Glutamatergic neuron (in vitro differentiated cells): ENCODE results near the gene ECM2. TPM values are rescaled to one million over a fixed set of nuclear protein-coding genes. Genes with fewer than 3 reads are reported as not detected.
A peak's percentile ranks its signal among the peaks of the same experiment; 100 is the strongest.

ENCODE experiments used
- DNase-seq: peaks from one replicate; pipeline ENCODE4 v3.0.0; 2022
- H3K27ac Mint-ChIP-seq: one replicate; pipeline ENCODE4 v1.8.0; 2020; ENCODE audit warnings: mild to moderate bottlenecking, mixed read lengths, inconsistent platforms; ENCODE audit not compliant: unreplicated experiment
- H3K27me3 Mint-ChIP-seq: one replicate; pipeline ENCODE4 v1.8.0; 2020; ENCODE audit warnings: mild to moderate bottlenecking, moderate library complexity, mixed read lengths, inconsistent platforms; ENCODE audit not compliant: unreplicated experiment
- H3K36me3 Mint-ChIP-seq: one replicate; pipeline ENCODE4 v1.8.0; 2020; ENCODE audit warnings: mild to moderate bottlenecking, mixed read lengths, inconsistent platforms; ENCODE audit not compliant: unreplicated experiment
- H3K4me1 Mint-ChIP-seq: one replicate; pipeline ENCODE4 v1.8.0; 2020; ENCODE audit warnings: mild to moderate bottlenecking, low read depth, mixed read lengths, inconsistent platforms; ENCODE audit not compliant: unreplicated experiment
- H3K4me3 Mint-ChIP-seq: one replicate; pipeline ENCODE4 v1.8.0; 2020; ENCODE audit warnings: mild to moderate bottlenecking, mixed read lengths, inconsistent platforms; ENCODE audit not compliant: unreplicated experiment
- H3K9me3 Mint-ChIP-seq: one replicate; pipeline ENCODE4 v1.8.0; 2020; ENCODE audit warnings: mild to moderate bottlenecking, moderate library complexity, mixed read lengths, inconsistent platforms; ENCODE audit not compliant: unreplicated experiment
- total RNA-seq: library from RNA; stranded (reverse); fragmentation: NEBNext Ultra II Directional; extraction: Animal tissue kit (Norgen Biotek cat#: 25700); gene quantifications from one replicate; pipeline ENCODE4 v1.2.1, GENCODE V29; 2021; ENCODE audit not compliant: unreplicated experiment
- TF ChIP-seq, protein P1 (sequence below): fragments of 200-600 bp; sonication (generic); IDR thresholded peaks from one replicate; pipeline ENCODE4 v1.5.0; 2021; ENCODE audit not compliant: partially characterized antibody, unreplicated experiment

ECM2 gene
- total RNA-seq, 1 donor from 2014 or later, result 0.20 TPM

DNA sequence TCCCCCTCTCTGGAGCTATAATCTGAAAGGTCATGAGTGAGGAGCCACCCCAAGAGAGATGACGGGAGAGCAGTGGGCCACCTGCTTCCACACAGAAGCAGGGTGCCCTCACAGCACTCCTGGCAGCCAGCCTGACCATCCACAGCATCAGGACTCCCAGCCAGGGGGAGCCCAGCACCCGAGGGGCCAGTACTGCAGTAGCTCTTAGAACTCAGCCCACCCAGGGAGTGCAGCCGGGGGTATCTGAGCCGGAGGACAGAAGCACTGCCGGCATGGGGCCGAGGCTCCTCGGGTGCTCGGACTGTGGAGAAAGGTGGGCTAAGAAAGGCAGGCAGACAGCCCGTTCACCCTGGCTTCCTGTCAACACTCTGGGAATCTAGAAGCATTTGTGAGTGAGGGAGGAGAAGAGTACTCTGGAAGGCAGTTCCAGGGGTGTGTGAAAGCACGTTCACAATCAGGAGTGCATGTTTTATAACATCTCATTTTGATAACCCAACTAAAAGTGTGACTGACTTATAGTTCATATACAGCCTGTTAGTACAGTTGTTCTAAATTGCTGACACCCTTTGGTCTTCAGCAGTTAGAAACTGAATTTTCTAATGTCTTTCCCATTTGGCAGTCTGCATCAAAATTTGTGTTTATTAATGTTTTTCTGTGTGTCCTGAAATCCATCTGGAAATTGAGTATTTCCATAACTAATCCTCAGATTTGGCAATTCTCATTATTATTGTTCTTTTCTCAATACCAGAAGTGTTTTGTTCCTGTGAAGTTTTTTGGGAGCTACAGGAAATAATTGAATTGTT is 27.6 kb downstream of the ECM2 start:
- no peaks in the 10 kb centered on the region for H3K36me3 Mint-ChIP-seq
- peaks cover 4% of the 10 kb centered on the region for H3K27me3 Mint-ChIP-seq
- no peak overlapping the region for H3K4me3 Mint-ChIP-seq
- peaks cover 25% of the 10 kb centered on the region for H3K4me1 Mint-ChIP-seq
- peak; percentile 24 for DNase-seq
- peaks cover 3% of the 10 kb centered on the region for H3K9me3 Mint-ChIP-seq
- TF ChIP-seq, protein P1, sequence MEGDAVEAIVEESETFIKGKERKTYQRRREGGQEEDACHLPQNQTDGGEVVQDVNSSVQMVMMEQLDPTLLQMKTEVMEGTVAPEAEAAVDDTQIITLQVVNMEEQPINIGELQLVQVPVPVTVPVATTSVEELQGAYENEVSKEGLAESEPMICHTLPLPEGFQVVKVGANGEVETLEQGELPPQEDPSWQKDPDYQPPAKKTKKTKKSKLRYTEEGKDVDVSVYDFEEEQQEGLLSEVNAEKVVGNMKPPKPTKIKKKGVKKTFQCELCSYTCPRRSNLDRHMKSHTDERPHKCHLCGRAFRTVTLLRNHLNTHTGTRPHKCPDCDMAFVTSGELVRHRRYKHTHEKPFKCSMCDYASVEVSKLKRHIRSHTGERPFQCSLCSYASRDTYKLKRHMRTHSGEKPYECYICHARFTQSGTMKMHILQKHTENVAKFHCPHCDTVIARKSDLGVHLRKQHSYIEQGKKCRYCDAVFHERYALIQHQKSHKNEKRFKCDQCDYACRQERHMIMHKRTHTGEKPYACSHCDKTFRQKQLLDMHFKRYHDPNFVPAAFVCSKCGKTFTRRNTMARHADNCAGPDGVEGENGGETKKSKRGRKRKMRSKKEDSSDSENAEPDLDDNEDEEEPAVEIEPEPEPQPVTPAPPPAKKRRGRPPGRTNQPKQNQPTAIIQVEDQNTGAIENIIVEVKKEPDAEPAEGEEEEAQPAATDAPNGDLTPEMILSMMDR, result no peak
- no peak overlapping the region for H3K27ac Mint-ChIP-seq

DNA sequence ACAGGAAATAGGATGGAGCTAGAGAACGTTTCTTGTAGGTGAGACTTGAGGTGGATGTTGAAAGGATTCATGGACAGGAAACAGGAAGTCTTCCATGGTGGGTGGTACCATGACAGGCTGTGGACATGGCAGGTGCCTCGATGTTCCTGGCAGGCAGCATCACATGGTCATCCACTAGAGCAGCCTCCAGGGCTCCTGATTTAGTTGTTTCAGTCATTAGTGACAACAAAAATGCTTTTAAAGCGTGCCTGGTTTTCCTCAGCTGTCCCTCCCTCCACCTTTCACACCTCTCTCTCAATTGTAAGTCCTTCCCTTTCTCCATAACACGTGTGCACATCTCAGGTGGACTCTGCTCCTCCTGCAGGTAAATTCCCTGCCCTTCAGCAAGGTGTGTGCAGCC is 28.3 kb downstream of the ECM2 start:
- Mint-ChIP-seq H3K4me1 (peaks cover 17% of the 10 kb centered on the region), H3K9me3 (no peaks in the 10 kb centered on the region), H3K4me3 (no peak overlapping the region), H3K36me3 (no peaks in the 10 kb centered on the region), H3K27ac (no peak overlapping the region), H3K27me3 (no peaks in the 10 kb centered on the region)
- TF ChIP-seq, protein P1, result no peak
- DNase-seq, result no peak

DNA sequence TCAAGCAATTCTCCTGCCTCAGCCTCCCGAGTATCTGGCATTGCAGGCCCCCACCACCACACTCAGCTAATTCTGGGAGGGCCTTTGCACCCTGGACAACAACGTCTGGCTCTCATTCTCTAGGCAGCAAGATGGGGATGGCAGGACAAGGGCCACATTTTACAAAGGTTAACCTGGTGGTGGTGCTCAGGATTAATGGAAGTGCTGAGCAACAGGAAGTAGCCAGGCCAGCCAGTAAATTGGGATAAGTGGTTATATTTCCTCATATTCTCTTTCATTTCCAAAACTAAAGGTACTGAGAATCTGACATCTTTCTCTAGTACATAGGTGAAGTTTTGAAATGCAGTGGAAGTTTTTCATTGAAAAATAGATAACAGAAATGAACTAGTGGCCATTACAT is 28.8 kb downstream of the ECM2 start:
- TF ChIP-seq, protein P1, result no peak
- Mint-ChIP-seq H3K27me3 (no peaks in the 10 kb centered on the region), H3K36me3 (no peaks in the 10 kb centered on the region), H3K9me3 (no peaks in the 10 kb centered on the region), H3K4me3 (no peak overlapping the region), H3K4me1 (peaks cover 15% of the 10 kb centered on the region), H3K27ac (no peak overlapping the region)
- no peak for DNase-seq

DNA sequence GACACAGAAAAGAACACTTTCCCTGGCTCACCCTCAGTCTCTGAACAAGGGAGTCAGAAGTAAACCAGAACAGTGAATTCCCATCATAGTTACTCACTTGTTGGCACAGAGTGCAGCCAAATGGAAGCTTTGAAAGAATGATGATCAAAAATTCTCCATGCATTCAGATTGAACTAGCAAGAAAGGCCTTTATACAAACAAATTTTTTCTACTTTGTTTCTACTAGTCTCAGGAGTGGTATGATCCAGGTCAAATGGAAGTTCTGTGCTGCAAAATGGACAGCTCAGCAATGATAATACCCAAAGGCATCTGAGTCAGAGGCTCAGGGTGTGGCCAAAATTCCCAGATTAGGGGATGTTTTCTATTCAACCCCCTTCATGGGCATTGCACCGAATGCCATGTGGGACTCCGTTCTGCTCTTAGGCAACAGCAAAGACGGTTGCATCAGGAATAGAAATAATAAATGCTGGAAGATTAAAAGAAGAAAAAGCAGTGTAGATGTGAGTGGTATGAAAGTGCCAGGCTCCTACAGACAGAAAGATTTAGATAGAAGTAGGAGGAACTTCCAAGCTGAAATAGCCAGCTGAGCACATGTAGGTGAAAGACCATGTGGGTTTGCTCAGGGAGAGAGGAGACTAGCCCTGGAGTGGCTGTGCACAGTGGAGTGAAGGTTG is 29.5 kb downstream of the ECM2 start:
- H3K4me1 Mint-ChIP-seq, result peaks cover 15% of the 10 kb centered on the region
- no peak for DNase-seq
- no peaks in the 10 kb centered on the region for H3K9me3 Mint-ChIP-seq
- H3K27me3 Mint-ChIP-seq, result no peaks in the 10 kb centered on the region
- no peak overlapping the region for H3K4me3 Mint-ChIP-seq
- TF ChIP-seq, protein P1, result no peak
- H3K27ac Mint-ChIP-seq, result no peak overlapping the region
- H3K36me3 Mint-ChIP-seq, result no peaks in the 10 kb centered on the region

DNA sequence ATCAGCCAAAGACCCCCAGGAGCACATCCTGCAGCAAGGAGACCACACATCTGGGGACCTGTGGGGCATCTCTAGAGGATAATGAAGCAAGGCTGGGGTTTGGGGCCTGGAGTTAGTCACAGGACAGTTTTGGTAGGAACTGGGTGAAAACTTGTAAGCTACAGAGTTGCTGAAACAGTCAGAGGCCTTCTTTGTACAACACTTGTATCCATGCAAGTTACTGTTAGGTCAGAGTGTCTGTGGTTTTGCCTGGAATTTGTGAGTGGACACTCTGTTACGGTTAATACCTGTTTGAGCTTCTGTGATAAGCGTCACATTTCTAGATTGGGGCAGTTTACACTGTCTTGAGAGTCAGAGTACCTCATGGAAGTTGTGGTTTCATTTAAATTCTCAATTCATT is 30.9 kb downstream of the ECM2 start:
- no peak overlapping the region for H3K4me3 Mint-ChIP-seq
- H3K9me3 Mint-ChIP-seq, result no peaks in the 10 kb centered on the region
- peaks cover 13% of the 10 kb centered on the region for H3K4me1 Mint-ChIP-seq
- H3K27me3 Mint-ChIP-seq, result no peaks in the 10 kb centered on the region
- no peak overlapping the region for H3K27ac Mint-ChIP-seq
- no peak for DNase-seq
- TF ChIP-seq, protein P1, result no peak
- H3K36me3 Mint-ChIP-seq, result no peaks in the 10 kb centered on the region
